GF-D8 (cell line): ENCODE measurements around the gene PLAC1.

Source experiments
- DNase-seq: peaks from one replicate; lab custom pipeline; 2025; lab: John Stamatoyannopoulos, UW

The PLAC1 gene

DNA sequence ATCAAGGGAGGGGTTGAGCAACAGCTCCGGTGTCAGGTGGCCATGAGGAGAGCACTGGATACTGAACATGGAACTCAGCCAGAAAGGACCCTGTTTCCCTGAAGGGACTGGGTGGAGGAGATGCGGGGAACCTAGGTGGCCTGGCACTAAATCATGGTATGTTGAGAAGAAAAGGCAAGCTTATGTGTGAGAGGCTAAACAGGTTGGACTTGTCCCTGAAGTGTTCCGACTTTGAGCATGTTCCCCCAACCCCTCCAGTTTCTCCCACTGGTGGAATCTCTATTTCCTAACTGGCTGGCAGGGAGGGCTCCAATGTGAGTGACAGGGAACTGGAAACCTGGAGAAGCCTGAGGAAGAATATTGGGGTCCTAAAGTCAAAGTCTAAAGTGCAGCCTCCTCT lies 69.5 kb downstream of the PLAC1 start:
- no peak for DNase-seq

GRCh38 chrX:134580907-134581306 lies 77.4 kb downstream of the PLAC1 start:
- no peak for DNase-seq

DNA sequence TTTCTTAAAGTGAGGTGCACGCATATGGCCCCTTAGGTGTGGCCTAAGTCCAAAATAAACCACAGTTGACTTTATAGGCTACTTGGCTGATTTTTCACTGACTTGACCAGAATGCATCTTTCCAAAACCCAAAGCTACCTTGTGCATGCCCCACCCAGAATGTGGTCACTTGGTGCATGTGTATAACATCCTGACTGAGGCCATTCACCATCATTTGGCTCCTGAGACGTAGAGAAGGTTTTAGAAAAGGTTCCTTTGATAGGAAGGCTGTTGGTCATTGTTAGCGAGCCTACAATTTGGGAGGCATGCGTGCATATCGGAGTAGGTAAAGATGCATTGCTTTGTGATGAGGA lies 84.6 kb downstream of the PLAC1 start:
- no peak for DNase-seq

DNA sequence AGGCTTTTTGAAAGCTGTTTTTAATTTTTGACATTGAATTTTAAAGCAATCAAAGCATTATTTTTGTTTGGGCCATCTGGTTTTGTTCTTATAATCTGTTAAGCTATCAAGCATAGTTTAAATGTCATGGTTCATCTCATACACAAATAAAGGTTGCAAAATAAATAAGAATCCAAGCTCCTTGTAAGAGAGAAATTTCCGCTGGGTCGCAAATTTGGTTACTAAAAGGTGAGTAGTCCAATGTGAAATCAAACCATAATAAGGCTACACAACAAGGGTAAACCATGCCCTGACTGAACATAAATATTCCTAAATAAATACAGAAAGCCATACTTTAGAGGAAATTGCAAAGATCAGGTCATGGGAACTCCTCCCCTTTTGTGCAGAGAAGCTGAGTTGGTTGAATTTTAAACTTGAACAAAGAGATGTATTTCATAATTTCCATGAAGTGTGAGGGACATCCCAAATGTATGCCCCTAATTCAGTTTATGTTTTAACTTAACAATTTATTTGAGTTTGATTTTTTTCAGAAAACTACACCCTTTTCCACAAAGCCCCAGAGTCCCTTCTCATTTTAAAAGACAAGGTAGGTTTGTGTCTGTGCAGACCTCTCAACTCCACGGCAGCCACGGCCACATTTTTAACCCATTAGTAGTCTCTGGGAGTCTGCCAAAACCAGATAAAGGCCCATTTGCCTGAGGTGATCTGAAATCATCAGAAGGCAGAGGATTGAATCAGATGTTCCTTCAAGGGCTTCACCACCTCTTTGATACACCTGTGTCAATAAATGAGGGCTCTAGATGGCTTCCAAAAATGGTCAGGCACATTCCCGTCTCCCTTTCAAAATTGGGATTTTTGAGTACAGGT lies 85.2 kb downstream of the PLAC1 start:
- DNase-seq: no peak

DNA sequence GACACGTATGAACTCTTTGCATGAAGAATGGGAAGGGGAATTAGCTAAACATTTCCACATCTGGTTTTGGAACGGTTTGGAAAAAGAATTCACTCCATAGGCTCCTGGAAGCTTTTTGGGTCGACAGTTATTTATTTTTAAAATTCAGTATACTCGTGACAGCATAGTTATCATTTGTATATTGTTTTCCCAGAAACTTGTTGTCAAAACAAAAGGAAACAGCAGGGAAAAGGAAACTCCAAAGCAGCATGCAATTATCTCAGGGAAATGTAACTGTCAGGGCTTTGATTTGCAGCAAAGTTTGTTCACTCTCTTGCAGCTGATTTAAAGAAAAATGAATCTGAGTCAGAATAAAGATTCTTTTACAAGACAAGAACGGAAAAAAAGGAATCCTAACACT lies 86.5 kb downstream of the PLAC1 start:
- DNase-seq: no peak

DNA sequence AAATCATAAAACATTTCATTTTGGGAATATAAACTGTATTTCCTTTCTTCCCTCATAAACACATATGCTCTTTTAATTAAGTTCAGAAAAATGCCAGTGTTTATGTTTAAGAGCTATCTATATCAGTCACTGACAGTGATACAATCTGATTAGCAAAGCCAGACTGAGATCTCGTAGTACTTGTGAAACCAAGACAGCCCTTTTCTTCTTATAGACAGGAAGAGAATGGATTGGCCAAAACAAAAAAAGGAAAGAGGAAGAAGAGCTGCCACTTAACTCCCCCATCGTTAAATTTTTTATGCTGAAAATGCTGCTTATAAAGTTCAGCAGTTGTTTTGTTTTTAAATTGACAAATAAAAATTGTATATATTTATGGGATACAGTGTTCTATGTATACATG lies 87.4 kb downstream of the PLAC1 start:
- DNase-seq: peak; percentile 1

DNA sequence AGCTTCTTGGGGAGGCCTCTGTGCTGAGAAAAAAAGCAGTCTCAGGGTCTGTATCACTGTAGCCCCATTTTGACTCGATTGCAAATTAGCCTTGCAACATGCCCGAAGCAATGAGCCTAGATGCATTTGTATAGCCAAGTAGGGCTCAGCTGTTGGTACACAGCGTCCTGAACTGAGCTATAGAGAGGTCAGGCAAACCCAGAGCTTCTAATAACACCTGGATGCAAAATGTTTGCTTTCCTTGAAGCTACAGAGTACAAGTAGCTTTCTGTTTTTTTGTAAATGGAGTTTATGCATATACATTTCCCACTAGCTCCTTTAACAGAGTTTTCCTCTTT lies 87.8 kb downstream of the PLAC1 start:
- no peak for DNase-seq

GRCh38 chrX:134569306-134569705 lies 89.0 kb downstream of the PLAC1 start:
- DNase-seq: no peak

- no peak for DNase-seq
These were observed 89.8 kb downstream of the PLAC1 start for GRCh38 chrX:134568285-134569016.

DNA sequence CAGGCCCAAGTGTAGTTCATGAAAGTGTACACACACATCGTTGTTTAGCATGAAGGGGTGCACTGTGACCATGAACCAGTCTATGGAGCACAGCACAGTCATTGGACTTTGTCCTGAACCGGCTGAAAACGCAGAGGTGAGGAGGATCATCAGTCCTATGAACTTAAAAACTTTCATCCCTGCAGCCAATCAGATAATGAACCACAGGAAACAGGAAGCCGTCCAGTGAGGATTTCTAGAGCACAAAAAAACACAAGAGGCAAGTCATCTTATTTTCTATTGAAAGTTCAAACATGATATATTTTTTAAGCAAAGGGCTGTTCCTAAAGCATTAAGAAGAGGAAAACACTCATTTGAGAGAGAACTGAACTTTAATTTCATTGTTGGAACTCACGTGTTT lies 91.8 kb downstream of the PLAC1 start:
- no peak for DNase-seq

DNA sequence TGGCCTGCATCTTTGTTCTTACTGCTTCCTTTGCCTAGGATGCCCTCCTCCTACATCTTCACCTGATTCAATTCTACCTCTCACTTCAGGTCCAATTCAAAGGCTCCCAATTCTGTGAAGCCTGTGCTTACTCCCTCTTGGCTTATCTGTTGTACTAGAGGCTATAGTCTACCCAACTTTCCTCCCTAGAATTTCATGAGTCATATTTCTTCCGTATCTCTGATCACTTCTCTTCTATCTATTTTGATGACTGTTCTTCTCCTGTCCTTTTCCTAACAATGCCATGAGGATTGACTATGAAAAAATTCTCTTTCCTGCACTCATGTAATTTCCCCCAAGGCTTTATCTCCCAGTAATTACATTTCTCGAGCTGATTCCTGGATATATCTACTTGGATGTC lies 96.3 kb downstream of the PLAC1 start:
- DNase-seq: no peak

DNA sequence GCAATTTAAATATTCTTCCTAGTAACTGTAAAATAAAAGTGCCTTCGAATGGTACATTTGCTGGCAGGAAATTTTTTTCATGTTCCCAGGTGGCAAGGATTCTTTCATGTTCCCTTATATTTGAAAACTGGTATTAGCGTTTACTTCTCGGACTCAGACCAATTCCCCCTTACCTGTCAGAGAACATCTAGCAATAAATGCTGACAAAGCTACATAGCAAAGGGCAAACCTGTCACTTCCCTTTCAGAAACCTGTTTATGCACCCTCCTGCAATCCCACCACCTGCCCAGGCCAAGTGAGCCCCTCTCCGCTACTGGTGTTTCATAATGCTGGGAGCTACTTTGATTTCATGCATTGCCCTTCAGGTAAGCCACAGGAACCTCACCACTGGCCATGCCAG lies 100.1 kb downstream of the PLAC1 start:
- no peak for DNase-seq

- no peak for DNase-seq
These were observed 104.0 kb downstream of the PLAC1 start for GRCh38 chrX:134554291-134554690.

DNA sequence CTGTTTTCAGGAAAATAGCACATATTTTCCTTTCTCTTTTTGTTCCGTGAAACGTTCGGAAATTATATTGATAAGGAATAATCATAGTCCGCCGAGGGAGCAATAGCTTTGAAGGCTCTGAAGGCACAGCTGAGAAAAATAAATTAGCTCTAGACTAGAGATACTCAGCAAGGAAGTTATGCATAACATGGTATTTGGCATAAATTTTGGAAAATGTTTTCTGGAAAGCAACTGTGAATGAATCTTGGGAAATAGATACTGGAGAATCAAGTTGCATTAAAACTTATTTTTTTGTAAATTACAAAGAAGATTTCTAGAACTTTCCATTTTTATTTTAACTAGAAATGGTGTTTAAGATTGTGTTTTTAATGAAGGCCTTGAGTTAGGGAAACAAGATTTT lies 105.9 kb downstream of the PLAC1 start:
- DNase-seq: no peak

- DNase-seq: no peak
These were observed 106.8 kb downstream of the PLAC1 start for GRCh38 chrX:134551376-134552048.

GRCh38 chrX:134548257-134549201 lies 109.7 kb downstream of the PLAC1 start:
- DNase-seq: no peak

DNA sequence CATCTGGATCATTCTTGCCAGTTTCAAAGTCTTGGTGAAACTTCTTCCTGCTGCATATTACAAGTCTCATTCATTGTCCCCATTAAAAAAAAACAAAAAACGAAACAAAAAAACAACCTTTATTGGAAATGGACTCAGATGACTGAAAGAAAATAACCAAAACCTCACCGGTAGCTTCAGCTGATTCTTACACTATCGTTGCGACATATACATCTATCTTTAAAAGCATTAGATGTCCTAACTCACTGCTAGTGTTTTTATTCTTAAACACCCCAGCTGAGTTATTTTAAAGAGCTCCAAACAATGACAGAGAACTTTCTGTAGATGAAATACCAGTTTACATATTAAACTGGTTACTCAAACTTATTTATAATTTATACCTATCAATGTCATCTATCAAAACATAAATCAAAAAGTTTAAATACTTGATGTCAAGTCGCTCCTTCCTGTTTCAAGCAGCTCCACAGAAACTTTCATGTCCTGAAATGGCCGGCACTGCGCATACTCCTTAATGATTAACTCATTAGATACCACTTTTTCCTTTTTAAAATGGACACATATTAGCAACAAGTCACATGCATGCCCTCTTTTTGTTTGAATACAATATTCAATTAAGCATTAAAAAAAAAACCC lies 111.1 kb downstream of the PLAC1 start:
- DNase-seq: no peak

- DNase-seq: no peak
These were observed 112.1 kb downstream of the PLAC1 start for GRCh38 chrX:134546187-134546586.

DNA sequence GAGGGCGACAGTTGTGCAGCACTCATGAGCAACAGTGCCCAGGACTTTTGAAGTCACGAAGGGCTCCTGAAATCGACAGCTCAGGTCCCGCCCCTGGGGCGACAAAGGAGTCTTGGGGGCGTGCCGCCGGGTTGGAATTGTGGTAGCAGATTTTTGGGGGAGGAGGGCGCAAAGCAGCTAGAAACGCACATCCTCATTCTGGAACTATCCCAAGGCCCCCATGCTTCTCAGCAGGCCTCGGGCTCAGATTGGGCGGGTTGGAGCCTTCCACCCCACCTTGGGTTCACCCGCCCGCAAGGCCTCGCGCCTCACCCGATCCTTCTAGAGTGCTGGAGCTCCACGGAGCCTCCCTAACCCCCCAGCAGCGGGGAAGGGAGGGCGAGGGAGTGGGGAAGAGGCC lies 112.8 kb downstream of the PLAC1 start:
- no peak for DNase-seq

DNA sequence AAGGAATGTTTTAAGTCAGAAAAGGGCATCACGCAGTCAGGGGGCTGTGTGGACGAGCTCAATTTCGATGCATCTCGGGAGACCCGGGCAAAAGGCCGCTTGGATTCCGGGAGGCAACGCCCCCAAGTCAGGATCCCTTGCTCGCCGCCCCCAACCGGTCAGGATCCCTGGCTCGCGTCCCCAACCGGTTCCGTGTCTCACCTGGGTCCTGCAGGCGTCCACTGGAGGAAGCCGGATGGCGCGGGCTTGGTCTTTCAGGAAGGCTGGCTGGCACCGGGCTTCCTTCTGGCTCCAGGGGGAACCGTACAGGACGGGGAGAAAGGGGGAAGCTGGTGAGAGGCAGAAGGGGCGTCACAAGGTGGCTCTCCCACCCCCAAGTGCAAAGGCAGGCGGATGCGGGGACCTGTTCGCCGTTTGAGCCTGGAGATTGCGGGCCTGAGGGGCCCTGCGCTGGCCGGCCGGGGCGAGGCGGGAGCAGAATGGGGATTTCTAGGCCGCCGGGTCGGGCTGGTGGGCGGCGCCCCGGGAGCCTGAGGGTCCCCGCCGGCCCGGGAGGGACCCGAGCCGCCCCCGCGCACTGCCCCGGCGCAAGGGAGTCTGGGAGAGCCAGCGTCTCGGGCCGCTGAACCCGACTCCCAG lies 113.6 kb downstream of the PLAC1 start:
- DNase-seq: no peak

- no peak for DNase-seq
These were observed 114.1 kb downstream of the PLAC1 start for GRCh38 chrX:134544135-134544512.
